Measurements from ENCODE around the gene RPP38.

- TF ChIP-seq REST (IDR thresholded peaks at IDR 0.05) = no peak
- no peak for TF ChIP-seq CTCF (IDR thresholded peaks at IDR 0.05; ENCODE audit: low read depth, low read length, missing input control)
- no peak for TF ChIP-seq RAD21 (IDR thresholded peaks at IDR 0.05)
- no peak for TF ChIP-seq ZBTB33 (IDR thresholded peaks at IDR 0.05)
- no peak for TF ChIP-seq MAX (IDR thresholded peaks at IDR 0.05)
- no peak for TF ChIP-seq YY1 (IDR thresholded peaks at IDR 0.05)
- TF ChIP-seq ATF3 (IDR thresholded peaks at IDR 0.05) = no peak
- no peak for TF ChIP-seq EGR1 (IDR thresholded peaks at IDR 0.05; ENCODE audit: low read depth in 2 of 2)
- no peak for TF ChIP-seq SP1 (IDR thresholded peaks at IDR 0.05)
- no peak for TF ChIP-seq FOXA1 (IDR thresholded peaks at IDR 0.05)
- no peak for TF ChIP-seq JUND (IDR thresholded peaks at IDR 0.05)
- no peak for TF ChIP-seq TAF1 (conservative IDR thresholded peaks at IDR 0.05)
- TF ChIP-seq GABPA (IDR thresholded peaks at IDR 0.05 in 1 of 2, conservative IDR thresholded peaks at IDR 0.05 in 1 of 2) = no peak
Observed at GRCh38 chr10:15112657-15113056, 15.5 kb downstream of the RPP38 start.

Data from liver (tissue), 3 donors.